OCI-M2 (cell line): ENCODE results near the gene PNKP.

ENCODE experiments used
- DNase-seq: peaks from one replicate; lab custom pipeline; 2025; ENCODE audit not compliant: unreplicated experiment; lab: John Stamatoyannopoulos, UW

PNKP gene

DNA sequence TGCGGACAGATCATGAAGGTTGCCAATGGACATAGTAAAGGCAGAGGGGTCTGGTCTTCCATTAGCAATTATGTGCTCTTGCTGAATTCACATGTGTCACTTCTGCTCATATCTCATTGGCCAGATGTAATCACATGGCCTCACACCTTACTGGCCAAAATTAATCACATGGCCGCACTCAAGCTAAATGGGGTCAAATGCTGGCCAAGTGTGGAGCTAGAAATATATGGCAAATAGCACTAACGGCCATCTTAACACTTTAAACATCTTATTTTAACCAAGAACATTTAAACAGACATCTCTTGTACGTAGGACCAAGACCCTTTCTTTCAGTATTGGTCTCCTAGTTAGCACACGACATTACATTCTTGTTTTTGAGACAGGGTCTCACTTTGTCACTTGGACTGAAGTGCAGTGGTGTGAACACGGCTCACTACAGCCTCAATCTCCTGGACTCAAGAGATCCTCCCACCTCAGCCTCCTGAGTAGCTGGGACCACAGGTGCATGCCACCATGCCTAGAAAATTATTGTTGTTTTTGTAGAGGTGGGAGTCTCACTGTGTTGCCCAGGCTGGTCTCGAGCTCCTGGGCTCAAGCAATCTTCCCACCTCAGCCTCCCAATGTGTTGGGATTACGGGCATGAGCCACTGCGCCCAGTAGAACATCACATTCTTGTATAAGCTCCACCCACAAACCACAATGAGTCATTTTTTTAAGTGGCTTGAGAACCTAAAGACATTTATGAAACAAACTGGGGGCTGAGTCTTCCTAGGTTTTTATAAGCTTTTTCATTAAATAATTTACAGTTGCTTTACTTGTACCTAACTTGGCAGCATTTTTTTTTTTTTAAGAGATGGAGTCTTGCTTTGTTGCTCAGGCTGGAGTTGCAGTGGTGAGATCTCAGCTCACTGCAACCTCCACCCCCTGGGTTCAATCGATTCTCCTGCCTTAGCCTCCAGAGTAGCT, 19.4 kb downstream of the PNKP start:
- DNase-seq = no peak

DNA sequence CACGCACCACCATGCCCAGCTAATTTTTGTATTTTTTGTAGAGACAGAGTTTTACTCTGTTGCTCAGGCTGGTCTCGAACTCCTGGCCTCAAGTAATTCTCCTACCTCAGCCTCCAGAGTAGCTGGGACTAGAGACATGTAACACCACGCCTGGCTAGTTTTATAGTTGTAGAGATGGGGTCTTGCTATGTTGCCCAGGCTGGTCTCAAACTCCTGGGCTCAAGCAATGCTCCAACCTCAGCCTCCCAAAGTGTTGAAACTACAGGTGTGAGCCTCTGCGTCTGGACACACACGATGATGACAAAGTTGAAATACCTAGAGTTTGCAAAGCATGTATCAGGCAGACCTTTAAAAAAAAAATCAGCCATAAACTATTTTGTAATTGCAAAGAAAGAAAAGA, 21.0 kb downstream of the PNKP start:
- DNase-seq = no peak

DNA sequence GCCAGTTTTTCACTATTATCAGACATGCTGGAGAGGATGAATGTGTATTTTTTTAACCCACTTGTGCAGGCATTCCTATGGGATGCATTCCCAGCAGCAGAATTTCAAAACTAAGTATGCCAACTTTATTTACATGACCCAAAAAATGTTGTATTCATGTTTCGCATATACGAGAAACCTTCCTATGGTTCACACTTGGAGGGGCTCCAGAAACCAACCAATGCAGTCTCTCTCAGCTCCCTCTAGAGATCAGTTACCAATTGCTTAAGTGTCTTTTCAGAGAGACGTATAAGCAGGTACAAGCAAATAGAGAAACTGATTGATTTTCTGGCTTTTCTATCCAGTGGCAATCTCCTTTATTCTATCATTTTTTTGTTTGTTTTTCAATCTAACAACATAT, 22.0 kb downstream of the PNKP start:
- DNase-seq = no peak

- DNase-seq = no peak
Observed at GRCh38 chr19:49844138-49845095, 23.0 kb downstream of the PNKP start.

- DNase-seq = no peak
Observed at GRCh38 chr19:49843265-49843664, 24.1 kb downstream of the PNKP start.

- no peak for DNase-seq
Observed at GRCh38 chr19:49840736-49841249, 26.6 kb downstream of the PNKP start.

DNA sequence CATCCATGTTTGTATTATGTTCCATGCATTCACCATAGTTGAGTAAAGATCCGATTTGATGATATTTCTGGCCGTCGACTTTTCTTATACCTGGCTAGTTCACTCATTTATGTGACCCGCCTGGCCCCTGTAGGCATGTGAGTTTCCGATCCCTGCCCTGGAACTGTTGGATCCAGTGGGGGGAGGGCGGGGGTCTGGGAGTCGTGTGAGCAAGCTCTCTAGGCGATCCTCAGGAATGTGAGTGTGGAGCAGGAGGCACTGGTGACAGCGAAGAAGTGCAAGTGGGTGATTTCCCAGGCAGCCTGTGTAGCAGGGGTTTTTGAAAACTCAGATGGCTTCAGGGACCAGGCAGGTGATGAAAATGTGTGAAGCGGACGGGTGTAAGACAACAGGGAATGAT, 27.1 kb downstream of the PNKP start:
- no peak for DNase-seq

- no peak for DNase-seq
Observed at GRCh38 chr19:49839713-49840112, 27.7 kb downstream of the PNKP start.

DNA sequence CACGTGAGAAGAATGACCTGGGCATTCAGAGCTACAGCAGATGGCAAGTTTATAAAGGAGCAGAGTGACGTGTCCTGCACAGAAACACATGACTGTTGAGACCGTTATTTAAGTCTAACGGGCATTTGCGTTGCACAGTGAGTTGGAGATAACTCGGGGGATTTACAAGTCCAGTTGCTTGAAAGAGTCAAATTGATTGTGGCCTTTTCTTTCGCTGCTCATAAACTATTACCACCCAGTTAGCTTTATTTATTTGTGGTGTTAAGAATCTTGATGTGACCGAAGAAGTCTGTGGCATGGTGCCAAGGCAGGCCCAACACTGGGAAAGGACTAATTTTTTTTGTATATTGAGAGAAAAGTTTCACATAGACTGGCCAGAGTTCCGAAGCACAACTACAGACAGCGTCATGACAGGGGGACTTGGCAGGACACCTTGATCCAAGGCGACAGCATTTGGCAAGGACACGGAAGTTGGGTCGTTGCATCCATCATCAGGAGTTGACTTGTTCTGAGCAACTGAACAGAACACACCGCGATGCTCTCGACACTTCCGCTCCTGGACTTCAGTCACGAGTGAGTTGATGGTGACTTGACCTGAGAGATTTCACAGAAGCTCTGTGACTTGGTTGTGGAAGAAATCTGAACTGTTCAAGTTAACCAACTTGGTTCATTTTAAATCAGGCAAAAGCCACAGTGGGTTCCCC, 28.3 kb downstream of the PNKP start:
- DNase-seq = no peak

- no peak for DNase-seq
Observed at GRCh38 chr19:49837425-49837824, 30.0 kb downstream of the PNKP start.

- no peak for DNase-seq
Observed at GRCh38 chr19:49837009-49837310, 30.4 kb downstream of the PNKP start.

DNA sequence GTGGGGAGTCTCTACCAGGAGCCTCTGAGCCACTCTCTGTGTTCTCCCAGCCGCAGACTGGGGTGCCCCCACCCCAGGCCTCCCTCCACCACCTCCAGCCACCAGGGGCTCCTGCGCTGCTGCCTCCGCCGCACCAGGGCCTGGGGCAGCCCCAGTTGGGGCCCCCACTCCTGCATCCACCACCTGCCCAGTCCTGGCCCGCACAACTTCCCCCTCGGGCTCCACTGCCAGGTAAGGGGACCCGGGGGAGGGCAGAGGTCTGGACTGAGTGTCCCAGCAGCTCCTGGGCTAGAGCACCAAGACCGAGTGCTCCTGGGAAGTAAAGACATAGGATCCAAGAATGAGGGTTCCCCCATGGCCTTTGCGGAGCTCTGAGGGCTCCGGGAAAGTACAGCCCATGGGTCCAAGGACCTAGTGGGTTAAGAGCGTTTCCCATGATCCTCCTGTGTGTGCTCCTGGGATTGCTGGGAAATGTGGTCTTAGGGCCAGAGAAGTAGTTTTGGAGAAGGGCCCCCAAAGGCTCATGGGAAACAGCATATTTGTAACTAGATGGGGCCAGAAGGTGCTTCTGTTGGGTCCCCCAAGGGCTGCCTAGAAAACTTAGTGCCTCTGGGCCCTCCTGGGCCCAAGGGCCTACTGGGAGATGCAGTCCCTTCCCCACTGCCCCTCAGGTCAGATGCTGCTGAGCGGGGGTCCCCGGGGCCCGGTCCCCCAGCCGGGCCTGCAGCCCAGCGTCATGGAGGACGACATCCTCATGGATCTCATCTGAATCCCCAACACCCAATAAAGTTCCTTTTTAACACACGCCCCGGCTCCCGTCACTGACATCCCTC, 31.0 kb downstream of the PNKP start:
- no peak for DNase-seq

DNA sequence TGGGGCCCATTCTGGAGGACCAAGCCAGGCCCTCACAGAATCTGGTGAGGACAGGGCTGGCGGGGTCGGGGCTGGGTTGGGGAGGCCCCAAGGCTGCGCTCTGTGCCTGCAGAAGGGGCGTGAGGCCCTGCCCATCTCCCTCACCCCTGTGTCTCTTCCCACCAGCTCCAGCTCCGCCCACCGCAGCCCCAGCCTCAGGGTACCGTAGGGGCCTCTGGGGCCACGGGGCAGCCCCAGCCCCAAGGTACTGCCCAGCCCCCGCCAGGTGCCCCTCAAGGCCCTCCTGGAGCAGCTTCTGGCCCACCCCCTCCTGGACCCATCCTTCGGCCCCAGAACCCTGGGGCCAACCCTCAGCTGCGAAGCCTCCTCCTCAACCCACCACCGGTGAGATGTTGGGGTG, 31.8 kb downstream of the PNKP start:
- no peak for DNase-seq

GRCh38 chr19:49833599-49833998, 33.8 kb downstream of the PNKP start:
- DNase-seq = no peak

GRCh38 chr19:49832556-49832955, 34.8 kb downstream of the PNKP start:
- DNase-seq = no peak

- DNase-seq = no peak
Observed at GRCh38 chr19:49831592-49831991, 35.8 kb downstream of the PNKP start.

DNA sequence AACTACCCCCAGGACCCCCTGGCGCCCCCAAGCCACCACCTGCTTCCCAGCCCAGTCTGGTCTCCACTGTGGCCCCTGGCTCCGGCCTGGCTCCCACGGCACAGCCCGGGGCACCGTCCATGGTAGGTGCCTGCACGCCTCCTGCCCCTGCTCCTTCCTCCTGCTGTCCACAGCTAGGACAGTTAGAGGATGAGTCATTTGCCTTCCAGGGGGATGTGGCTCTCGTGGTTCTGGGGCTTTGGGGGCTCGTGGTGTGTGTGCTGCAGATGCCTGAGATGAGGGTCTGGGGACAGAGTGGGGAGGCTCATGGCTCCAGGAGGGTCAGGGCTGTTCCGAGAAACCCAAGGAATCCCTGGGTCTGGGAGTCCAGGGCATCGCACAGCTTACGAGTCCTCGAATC, 36.6 kb downstream of the PNKP start:
- DNase-seq = no peak

DNA sequence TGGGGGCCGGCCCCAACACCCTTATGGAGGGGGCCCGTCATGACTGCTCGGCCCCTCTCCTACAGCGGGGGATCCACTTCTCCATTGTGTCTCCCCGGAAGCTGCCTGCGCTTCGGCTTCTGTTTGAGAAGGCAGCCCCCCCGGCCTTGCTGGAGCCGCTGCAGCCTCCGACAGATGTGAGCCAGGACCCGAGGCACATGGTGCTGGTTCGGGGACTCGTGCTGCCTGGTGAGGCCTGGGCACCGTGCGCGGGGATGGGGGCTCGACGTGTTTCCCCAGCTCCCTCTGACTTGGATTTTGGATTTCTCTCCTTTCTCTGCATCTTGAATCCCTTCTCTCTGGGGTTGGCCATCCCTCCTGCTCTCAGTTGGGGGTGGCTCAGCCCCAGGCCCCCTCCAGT, 37.7 kb downstream of the PNKP start:
- no peak for DNase-seq

- no peak for DNase-seq
Observed at GRCh38 chr19:49829200-49829599, 38.2 kb downstream of the PNKP start.

DNA sequence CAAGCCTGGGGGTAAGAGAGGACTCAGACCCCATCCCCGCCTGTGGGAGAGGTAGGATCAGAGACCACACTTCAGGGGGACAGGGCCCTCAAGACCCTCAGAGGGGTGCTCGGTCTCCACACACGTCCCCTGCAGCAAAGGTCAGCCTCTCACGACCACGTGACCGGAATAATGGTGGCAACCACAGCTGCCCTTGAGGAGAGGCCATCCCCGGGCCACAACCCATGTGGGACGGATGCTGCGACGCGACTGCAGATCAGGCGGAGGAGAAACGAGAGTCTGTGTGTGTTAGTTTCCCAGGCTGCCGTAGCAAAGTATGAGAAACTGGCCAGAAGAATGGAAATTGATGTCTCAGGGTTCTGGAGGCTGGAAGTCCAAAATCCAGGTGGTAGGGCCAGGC, 40.3 kb downstream of the PNKP start:
- no peak for DNase-seq
